B cell (primary cell): Measurements from ENCODE around the gene MBD3L4.

Source experiments
- CTCF ChIP-seq: fragments of 200-600 bp; IDR thresholded peaks from one replicate; pipeline ENCODE4 v1.8.0; 2022; ENCODE audit warnings: antibody characterized with exemption, mild to moderate bottlenecking
- EZH2 ChIP-seq: IDR thresholded peaks from 2 replicates; pipeline ENCODE4 v1.6.1; 2012; ENCODE audit warnings: borderline replicate concordance, low read depth, mild to moderate bottlenecking, moderate library complexity, low read length; ENCODE audit not compliant: insufficient read depth, poor library complexity, severe bottlenecking

- TF ChIP-seq CTCF, result no peak
- TF ChIP-seq EZH2, result no peak
Observed at GRCh38 chr19:6997679-6998445, 42.1 kb downstream of the MBD3L4 start.
